ENCODE results near the gene HINT3. TPM values are rescaled to one million over a fixed set of nuclear protein-coding genes. Genes with fewer than 3 reads are reported as not detected.

HINT3 gene
- total RNA-seq, 1 donor from 2014 or later, result 12.3 TPM

DNA sequence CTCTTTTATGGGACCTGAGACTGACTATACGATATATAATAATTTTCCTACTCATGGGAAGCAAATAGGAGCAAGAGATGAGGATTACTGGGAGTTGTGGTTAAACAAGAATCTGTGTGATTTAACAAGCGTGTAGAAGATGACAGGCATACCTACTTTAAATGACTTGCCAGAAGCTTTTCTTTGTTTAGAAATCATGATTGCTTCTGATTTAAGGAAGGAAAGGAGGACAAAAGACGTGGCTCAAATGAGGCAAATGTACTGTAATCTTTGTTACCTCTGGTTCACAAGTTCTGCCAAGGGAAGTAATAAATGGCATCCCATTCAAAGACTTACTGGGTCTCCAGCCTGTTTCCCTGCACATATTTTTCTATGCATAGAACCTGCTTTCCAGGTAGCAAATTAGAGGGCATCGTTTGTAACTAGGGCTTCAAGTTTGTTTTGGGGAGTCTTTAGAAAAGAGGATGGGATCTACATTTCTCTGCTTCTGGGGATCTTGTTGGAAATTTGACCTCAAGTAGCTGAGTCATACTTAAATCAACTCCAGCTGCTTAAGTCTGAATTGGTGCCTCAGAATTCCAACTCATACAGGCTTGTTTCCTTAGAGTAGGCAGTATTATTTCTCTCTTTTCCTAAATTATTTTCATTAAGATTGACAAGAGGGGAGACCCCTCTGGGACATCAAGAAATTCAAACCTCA is 26.8 kb downstream of the HINT3 start:
- Mint-ChIP-seq H3K4me1 (ENCODE audit: unreplicated experiment) (no peaks in the 10 kb centered on the region), H3K9me3 (ENCODE audit: unreplicated experiment) (no peaks in the 10 kb centered on the region), H3K36me3 (ENCODE audit: low read depth, unreplicated experiment) (no peaks in the 10 kb centered on the region), H3K27ac (ENCODE audit: unreplicated experiment) (no peak overlapping the region), H3K4me3 (ENCODE audit: unreplicated experiment) (no peak overlapping the region), H3K27me3 (ENCODE audit: unreplicated experiment) (no peaks in the 10 kb centered on the region)
- TF ChIP-seq, protein P1, sequence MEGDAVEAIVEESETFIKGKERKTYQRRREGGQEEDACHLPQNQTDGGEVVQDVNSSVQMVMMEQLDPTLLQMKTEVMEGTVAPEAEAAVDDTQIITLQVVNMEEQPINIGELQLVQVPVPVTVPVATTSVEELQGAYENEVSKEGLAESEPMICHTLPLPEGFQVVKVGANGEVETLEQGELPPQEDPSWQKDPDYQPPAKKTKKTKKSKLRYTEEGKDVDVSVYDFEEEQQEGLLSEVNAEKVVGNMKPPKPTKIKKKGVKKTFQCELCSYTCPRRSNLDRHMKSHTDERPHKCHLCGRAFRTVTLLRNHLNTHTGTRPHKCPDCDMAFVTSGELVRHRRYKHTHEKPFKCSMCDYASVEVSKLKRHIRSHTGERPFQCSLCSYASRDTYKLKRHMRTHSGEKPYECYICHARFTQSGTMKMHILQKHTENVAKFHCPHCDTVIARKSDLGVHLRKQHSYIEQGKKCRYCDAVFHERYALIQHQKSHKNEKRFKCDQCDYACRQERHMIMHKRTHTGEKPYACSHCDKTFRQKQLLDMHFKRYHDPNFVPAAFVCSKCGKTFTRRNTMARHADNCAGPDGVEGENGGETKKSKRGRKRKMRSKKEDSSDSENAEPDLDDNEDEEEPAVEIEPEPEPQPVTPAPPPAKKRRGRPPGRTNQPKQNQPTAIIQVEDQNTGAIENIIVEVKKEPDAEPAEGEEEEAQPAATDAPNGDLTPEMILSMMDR (IDR thresholded peaks at IDR 0.05; ENCODE audit: unreplicated experiment), result no peak
- no peak for DNase-seq (ENCODE audit: low spot score)

DNA sequence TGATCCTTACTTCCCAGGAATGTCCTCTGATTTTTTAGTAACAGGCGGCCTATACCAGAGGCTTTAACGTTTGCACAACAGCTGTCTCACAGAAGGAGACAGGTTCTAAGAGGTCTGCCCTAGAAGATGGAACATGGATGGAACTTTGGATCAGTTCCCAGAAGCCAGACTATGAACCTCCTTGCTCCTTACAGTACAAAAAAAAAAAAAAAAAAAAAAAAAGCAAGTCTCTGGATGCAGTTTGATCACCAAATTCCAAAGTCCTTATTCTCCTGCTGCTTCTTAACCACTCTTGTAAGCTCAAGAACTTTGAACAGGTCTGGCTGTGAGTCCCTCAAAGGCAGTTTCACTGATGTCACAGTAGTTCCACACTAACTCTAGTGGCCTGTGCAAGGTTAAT is 27.7 kb downstream of the HINT3 start:
- Mint-ChIP-seq H3K9me3 (ENCODE audit: unreplicated experiment) (no peaks in the 10 kb centered on the region), H3K27ac (ENCODE audit: unreplicated experiment) (no peak overlapping the region), H3K4me3 (ENCODE audit: unreplicated experiment) (no peak overlapping the region), H3K4me1 (ENCODE audit: unreplicated experiment) (no peaks in the 10 kb centered on the region), H3K27me3 (ENCODE audit: unreplicated experiment) (no peaks in the 10 kb centered on the region), H3K36me3 (ENCODE audit: low read depth, unreplicated experiment) (no peaks in the 10 kb centered on the region)
- no peak for DNase-seq (ENCODE audit: low spot score)
- TF ChIP-seq, protein P1 (IDR thresholded peaks at IDR 0.05; ENCODE audit: unreplicated experiment), result no peak

GRCh38 chr6:125985522-125985921 is 29.0 kb downstream of the HINT3 start:
- H3K36me3 Mint-ChIP-seq (ENCODE audit: low read depth, unreplicated experiment), result no peaks in the 10 kb centered on the region
- no peak for DNase-seq (ENCODE audit: low spot score)
- H3K4me1 Mint-ChIP-seq (ENCODE audit: unreplicated experiment), result no peaks in the 10 kb centered on the region
- no peak overlapping the region for H3K4me3 Mint-ChIP-seq (ENCODE audit: unreplicated experiment)
- no peak overlapping the region for H3K27ac Mint-ChIP-seq (ENCODE audit: unreplicated experiment)
- no peaks in the 10 kb centered on the region for H3K27me3 Mint-ChIP-seq (ENCODE audit: unreplicated experiment)
- TF ChIP-seq, protein P1 (IDR thresholded peaks at IDR 0.05; ENCODE audit: unreplicated experiment), result no peak
- no peaks in the 10 kb centered on the region for H3K9me3 Mint-ChIP-seq (ENCODE audit: unreplicated experiment)

- Mint-ChIP-seq H3K27me3 (ENCODE audit: unreplicated experiment) (no peaks in the 10 kb centered on the region), H3K36me3 (ENCODE audit: low read depth, unreplicated experiment) (no peaks in the 10 kb centered on the region), H3K9me3 (ENCODE audit: unreplicated experiment) (no peaks in the 10 kb centered on the region), H3K4me3 (ENCODE audit: unreplicated experiment) (no peak overlapping the region), H3K4me1 (ENCODE audit: unreplicated experiment) (no peaks in the 10 kb centered on the region), H3K27ac (ENCODE audit: unreplicated experiment) (no peak overlapping the region)
- no peak for DNase-seq (ENCODE audit: low spot score)
- TF ChIP-seq, protein P1 (IDR thresholded peaks at IDR 0.05; ENCODE audit: unreplicated experiment), result no peak
Measured at GRCh38 chr6:125985979-125986300, 29.4 kb downstream of the HINT3 start.

DNA sequence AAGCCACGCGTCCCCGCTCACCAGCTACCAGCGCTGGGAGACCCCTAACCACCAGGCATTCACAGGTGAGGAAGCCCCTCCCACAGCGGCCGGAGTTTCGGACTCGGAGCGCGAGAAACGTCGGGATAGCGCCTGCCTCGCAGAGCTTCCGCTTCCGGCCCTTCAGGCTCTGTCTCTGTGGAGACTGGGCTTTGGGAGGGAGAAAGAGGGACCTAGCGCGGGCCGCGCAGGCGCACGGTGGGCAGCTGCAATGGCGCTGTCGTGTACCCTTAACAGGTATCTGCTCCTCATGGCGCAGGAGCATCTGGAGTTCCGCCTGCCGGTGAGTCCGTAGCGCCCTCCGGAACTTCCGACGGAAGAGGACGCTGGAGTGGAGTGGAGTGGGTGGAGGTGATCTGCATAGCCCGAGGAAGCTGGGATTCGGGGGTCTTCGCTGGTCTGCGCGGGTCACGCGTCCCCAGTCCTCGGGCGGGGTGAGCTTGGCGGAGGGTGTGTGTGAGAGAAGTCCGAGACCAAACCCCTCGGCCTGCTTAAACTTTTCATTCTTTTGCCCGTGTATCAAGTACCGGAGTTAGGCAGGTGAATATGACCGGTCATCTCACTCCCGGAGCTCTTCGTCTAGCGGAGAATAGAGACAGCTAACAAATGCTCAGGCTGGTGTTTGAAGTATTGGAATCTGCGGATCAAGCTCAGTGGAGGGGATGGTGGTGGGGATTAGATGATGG is 29.9 kb downstream of the HINT3 start, which contains the start of gene TRMT11:
TSS of gene TRMT11 (plus strand) at position 240 of the 725 bp plus-strand sequence. CDS start at position 251, 11 bp downstream.
- TF ChIP-seq, protein P1 (IDR thresholded peaks at IDR 0.05; ENCODE audit: unreplicated experiment), result no peak
- no peak within 1 kb of the TSS for H3K4me3 Mint-ChIP-seq (ENCODE audit: unreplicated experiment)

More for the DNA sequence above, 29.9 kb downstream of the HINT3 start, which contains the start of gene TRMT11:
- H3K36me3 Mint-ChIP-seq (ENCODE audit: low read depth, unreplicated experiment), result no peaks in the 10 kb centered on the region
- H3K27me3 Mint-ChIP-seq (ENCODE audit: unreplicated experiment), result no peaks in the 10 kb centered on the region
- no peak within 1 kb of the TSS for H3K27ac Mint-ChIP-seq (ENCODE audit: unreplicated experiment)
- no peaks in the 10 kb centered on the region for H3K9me3 Mint-ChIP-seq (ENCODE audit: unreplicated experiment)
- H3K4me1 Mint-ChIP-seq (ENCODE audit: unreplicated experiment), result no peaks in the 10 kb centered on the region
- DNase-seq (ENCODE audit: low spot score), result peak; percentile 79
